Stimulated activated naive CD8-positive, alpha-beta T cell treated with anti-CD3 and anti-CD28 coated beads, Interleukin-15, amount 100 ng/mL, for 72 hours (primary cell): Measurements from ENCODE around the gene SH2D7.

Experiments used
- ATAC-seq: fragments of 150-1000 bp; cut with Tn5 transposase; 2 replicates; pipeline ENCODE4 v1.10.0; 2021; ENCODE audit warnings: mild to moderate bottlenecking, moderate library complexity
- DNase-seq, 2 donors: peaks; one replicate each; pipeline ENCODE4 v3.0.0; 2021 to 2022
- H3K27ac Mint-ChIP-seq, 2 donors: one replicate each; pipeline ENCODE4 v1.8.0; 2022; ENCODE audit warnings: mild to moderate bottlenecking in 2 of 2, mixed read lengths in 2 of 2, moderate library complexity in 2 of 2
- H3K27me3 Mint-ChIP-seq: one replicate; pipeline ENCODE4 v1.8.0; 2022; ENCODE audit warnings: mixed read lengths
- H3K4me1 Mint-ChIP-seq: one replicate; pipeline ENCODE4 v1.8.0; 2022; ENCODE audit warnings: mild to moderate bottlenecking, mixed read lengths
- H3K4me3 Mint-ChIP-seq, 2 donors: one replicate each; pipeline ENCODE4 v1.8.0; 2022; ENCODE audit warnings: mild to moderate bottlenecking in 2 of 2, mixed read lengths in 2 of 2, moderate library complexity in 1 of 2
- H3K9me3 Mint-ChIP-seq, 2 donors: one replicate each; pipeline ENCODE4 v1.8.0; 2022; ENCODE audit warnings: mixed read lengths in 2 of 2

Gene SH2D7

DNA sequence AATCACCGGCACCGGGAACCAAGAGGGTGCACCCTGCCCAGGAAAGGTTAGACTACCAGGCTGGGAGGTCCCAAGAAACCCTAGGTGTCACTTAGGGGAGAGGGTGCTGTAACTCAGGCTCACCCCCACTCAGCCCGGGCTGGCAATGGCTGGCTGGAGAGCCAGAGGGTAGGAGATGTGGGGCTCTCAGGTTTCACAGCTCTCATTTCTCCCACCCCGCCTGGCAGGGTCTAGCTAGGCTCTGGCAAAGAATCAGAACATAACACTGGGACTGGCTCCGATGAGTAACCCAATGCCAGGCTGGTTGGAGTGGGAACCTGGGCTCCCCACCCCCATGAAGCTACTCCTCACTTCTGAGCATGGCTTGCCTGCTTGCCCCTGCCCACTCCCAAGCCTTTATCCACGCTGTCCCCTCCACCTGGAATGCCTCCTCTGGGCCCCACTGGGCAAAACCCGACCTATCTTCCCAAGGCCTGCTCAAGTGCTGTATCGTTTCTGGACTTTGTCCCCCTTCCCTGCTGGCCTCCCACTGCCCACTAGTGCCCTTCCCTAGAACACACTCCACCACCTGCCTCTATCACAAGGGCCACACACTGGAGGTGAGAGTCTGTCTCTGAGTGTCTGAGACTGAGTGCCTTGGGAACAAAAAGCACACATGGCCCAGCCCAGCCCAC lies 36.9 kb downstream of the SH2D7 start:
- Mint-ChIP-seq H3K4me3 (no peak overlapping the region), H3K9me3 (no peaks in the 10 kb centered on the region), H3K27ac (no peak overlapping the region), H3K4me1 (peaks cover 62% of the 10 kb centered on the region), H3K27me3 (peaks cover 14% of the 10 kb centered on the region)
- DNase-seq (no peak), ATAC-seq (no peak)

DNA sequence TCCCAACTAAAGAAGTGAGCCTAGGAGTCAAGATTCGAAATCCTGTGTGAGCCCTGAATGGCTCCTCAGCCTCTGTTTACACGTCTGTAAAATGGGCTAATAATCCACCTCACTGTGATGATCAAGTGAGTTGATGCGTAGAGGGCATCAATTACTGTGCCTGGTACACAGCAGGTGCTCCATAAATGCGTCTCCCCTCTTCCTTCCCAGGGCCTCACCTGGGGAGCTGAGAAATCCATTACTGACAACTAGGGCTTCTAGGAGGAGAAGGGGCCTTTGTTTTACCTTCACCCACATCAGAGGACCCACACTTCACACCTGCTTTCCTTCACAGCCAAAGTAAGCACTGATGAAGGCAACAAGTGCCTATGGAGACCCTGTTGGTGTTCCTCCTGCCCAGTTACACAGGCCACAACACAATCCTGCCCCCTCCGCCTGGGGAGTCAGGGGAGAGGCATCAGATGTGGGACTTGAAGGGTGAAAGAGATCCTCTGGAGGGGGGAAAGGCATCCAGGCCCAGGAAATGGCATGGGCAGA lies 37.5 kb downstream of the SH2D7 start:
- H3K4me1 Mint-ChIP-seq = peaks cover 62% of the 10 kb centered on the region
- H3K4me3 Mint-ChIP-seq = peak overlapping the region; percentile 66 to 87
- DNase-seq = no peak
- peaks cover 14% of the 10 kb centered on the region for H3K27me3 Mint-ChIP-seq
- no peak for ATAC-seq
- H3K9me3 Mint-ChIP-seq = no peaks in the 10 kb centered on the region
- no peak overlapping the region for H3K27ac Mint-ChIP-seq

DNA sequence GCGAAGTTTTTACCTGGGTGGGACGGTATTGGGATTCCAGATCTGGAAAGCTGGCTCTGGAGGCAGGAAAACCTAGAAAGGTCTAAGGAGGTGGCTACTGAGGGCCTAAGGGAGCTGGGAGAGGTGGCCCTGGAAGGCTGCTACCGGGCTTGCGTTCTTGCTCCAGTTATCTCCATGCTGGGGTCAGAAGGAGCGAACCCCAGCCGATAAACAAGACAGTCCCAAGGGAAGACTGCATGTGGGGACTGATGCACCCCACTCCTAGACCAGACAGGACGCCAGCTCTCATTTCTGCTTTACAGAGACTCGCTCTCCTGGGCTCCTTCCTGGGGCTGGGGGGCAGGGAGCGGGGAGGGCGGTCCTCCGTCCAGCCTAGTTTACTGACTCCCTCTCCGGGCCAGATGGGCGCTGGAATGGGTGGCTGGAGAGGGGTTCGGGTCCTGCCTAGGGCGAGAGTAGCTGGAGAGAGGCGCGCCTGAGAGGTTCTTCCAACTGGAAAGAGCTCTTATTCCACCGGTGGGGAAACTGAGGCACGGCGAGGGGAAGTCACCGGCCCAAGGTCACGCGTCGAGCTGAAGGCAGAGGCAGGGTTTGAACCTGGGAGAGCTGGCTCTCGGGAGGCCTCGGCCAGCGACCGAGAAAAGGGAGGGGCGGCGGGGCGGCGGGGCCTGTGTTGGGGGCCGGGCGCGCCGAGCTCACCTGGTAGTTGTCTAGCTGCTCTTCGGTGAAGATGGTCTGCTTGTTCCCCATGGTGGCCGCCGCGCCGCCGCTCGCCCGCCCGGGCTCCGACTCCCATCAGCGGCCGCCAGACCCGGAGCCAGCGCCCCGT lies 38.3 kb downstream of the SH2D7 start:
- peak overlapping the region; percentile 66 to 87 for H3K4me3 Mint-ChIP-seq
- ATAC-seq (peak; percentile 67), DNase-seq (no peak)
- H3K27me3 Mint-ChIP-seq = peaks cover 14% of the 10 kb centered on the region
- no peaks in the 10 kb centered on the region for H3K9me3 Mint-ChIP-seq
- peak overlapping the region; percentile 26 to 84 for H3K27ac Mint-ChIP-seq
- H3K4me1 Mint-ChIP-seq = peaks cover 62% of the 10 kb centered on the region

DNA sequence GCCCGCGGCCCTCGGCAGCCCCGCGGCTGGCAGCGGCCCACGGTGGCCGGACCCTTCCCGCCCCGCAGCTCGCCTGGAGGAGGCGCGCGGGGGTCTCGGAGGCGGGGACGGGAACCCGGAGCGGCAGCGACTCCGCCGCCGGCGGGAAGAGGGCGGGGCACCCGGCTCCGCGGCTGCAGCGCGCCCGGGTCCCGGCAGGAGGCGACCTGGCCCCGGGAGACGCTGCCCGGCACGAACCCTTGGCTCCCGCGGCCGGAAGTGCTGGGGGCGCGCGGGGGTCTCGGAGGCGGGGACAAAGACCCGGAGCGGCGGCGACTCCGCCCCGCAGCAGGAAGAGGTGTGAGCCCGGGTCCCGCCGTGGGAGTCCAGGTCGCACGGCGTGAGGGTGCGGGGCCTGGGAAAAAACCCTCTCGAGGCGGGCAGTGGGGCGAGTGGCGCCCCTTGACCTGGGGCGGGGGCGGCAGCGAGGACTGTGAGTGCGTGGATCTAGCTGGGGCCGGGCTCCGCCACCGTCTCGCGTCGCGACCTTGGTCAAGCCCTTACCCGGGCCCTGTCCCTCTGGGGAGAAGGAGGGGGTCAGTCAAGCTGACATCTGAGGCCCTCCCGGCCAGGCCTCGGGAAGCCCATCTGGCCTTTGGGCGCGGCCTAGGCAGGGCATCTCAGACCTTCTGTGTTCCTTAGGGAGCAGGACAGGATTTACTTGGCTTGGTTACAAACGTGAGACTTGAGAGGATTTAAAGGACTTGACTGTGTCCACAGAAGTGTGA lies 39.1 kb downstream of the SH2D7 start, which contains the start of gene CIB2:
TSS of gene CIB2 (minus strand) at position 151 of the 767 bp plus-strand sequence. CDS start 230 bp downstream, outside the sequence.
- ATAC-seq (peak; percentile 89), DNase-seq (peak; percentile 84 to 94)
- Mint-ChIP-seq H3K9me3 (no peaks in the 10 kb centered on the region), H3K4me3 (peak within 1 kb of the TSS; percentile 88 to 89), H3K27ac (peak within 1 kb of the TSS; percentile 94 to 98), H3K27me3 (peaks cover 14% of the 10 kb centered on the region), H3K4me1 (peaks cover 62% of the 10 kb centered on the region)

DNA sequence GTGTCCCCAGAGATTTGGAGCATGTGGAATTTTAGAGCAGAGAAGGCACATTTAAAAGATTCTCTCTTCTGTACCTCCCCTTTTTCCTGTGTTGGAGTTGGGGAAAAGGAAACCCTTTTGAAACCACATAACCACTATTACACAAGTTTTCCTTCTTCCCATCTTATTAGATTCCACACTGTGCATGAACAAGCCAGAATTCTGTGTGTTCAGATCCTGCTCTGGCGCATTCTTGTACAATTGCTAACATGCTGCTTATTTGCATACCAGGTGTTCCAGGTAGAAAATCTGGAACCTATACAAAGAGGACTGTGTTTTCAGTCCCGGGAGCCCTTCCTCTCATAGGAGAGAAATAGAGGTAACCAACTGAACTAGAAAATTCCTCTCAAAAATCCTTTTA lies 41.4 kb downstream of the SH2D7 start:
- no peak for ATAC-seq

DNA sequence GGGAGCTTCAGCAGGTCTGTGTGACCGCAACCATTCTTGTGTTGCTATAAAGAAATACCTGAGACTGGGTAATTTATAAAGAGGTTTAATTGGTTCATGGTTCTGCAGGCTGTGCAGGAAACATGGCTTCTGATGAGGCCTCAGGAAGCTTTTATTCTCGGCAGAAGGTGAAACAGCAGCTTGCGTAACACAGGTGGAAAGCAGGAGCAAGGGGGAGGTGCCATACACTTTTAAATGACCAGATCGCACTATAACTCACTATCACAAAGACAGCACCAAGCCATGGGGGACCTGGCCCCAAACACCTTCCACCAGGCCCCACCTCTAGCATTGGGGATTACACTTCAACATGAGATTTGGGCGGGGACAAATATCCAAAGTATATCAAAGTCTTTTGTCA lies 47.2 kb downstream of the SH2D7 start:
- Mint-ChIP-seq H3K4me1 (no peaks in the 10 kb centered on the region), H3K9me3 (no peaks in the 10 kb centered on the region), H3K27me3 (no peaks in the 10 kb centered on the region), H3K27ac (no peak overlapping the region), H3K4me3 (no peak overlapping the region)
- DNase-seq = no peak
- no peak for ATAC-seq

More for the DNA sequence above, 41.4 kb downstream of the SH2D7 start:
- Mint-ChIP-seq H3K27me3 (peaks cover 14% of the 10 kb centered on the region), H3K4me3 (no peak overlapping the region), H3K9me3 (no peaks in the 10 kb centered on the region), H3K27ac (no peak overlapping the region), H3K4me1 (peaks cover 46% of the 10 kb centered on the region)
- no peak for DNase-seq

DNA sequence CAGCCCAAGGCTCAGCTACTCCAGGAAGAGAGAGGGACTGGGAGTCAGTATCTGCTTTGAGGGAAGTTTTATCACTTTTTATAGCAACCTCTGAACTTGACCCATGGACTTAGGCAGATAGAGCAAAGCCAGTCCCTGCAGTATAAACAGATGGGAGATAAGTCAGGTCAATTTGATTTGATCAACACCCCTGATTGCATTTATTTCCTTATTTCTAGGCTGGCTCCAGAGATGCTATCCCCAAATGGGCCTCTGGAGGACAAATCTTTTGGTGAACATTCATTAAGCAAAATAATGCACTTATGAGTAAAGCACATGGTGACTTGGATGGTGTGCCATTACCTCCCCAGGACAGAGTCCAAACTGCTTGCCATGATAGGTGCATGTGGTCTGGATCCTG lies 47.9 kb downstream of the SH2D7 start:
- H3K9me3 Mint-ChIP-seq = no peaks in the 10 kb centered on the region
- H3K4me3 Mint-ChIP-seq = no peak overlapping the region
- H3K27ac Mint-ChIP-seq = no peak overlapping the region
- no peak for DNase-seq
- no peak for ATAC-seq
- H3K27me3 Mint-ChIP-seq = no peaks in the 10 kb centered on the region
- H3K4me1 Mint-ChIP-seq = no peaks in the 10 kb centered on the region

DNA sequence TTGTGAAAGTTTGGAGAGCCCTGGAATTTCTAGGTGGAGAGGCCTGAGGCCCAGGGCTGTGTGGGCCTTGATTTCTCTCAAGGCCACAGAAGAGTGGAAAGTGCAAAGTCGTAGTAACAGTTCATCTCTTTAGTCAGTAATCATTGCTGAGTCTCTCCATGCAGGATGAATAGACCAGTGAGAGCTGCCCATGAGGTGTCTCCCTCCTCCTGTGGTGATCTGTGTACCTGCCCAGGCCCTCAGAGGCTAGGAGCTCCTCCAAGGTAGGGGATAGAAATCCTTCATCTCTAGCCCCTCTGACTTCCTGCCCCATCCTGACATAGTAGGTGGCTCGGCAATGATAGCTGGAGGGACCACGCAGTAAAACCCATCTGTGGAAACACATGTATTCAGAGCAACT lies 50.0 kb downstream of the SH2D7 start:
- peaks cover 4% of the 10 kb centered on the region for H3K4me1 Mint-ChIP-seq
- H3K27me3 Mint-ChIP-seq = no peaks in the 10 kb centered on the region
- H3K4me3 Mint-ChIP-seq = no peak overlapping the region
- H3K9me3 Mint-ChIP-seq = no peaks in the 10 kb centered on the region
- ATAC-seq (no peak), DNase-seq (no peak)
- H3K27ac Mint-ChIP-seq = no peak overlapping the region

DNA sequence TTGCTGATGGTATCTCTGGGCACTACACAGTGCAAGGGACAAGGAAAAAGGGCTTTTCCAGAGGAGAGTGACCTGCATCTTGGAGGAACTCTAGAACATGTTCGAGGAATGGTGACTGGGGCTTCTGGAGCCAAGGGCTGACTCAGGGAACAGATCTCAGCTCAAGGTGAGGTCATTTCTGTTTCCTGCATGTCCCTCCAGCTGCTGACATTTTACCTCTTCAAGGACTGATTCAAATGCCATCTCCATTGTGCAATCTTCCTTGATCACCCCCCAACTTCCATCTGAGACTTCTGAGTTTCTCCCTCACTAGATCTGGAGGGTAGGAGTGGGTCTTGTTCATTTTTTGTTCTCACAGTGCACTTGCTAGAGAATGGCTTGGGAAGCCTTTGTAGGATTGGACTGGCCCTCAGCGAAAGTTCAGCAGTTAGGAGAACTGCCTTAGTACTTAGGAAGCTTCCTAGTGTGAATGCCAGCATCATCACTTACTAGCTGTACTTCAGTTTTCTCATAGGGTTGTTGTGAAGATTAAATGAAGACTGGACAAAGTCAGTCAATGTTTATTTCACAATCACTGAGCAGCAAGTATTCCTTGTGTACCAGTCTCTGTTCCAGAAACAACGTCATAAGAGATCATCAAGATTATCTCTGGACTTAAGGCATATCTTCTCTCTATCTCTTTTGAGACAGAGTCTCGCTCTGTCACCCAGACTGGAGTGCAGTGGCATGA lies 54.2 kb downstream of the SH2D7 start:
- no peak for DNase-seq
- Mint-ChIP-seq H3K27ac (no peak overlapping the region), H3K9me3 (no peaks in the 10 kb centered on the region), H3K4me3 (no peak overlapping the region), H3K4me1 (peaks cover 34% of the 10 kb centered on the region), H3K27me3 (no peaks in the 10 kb centered on the region)
- no peak for ATAC-seq

DNA sequence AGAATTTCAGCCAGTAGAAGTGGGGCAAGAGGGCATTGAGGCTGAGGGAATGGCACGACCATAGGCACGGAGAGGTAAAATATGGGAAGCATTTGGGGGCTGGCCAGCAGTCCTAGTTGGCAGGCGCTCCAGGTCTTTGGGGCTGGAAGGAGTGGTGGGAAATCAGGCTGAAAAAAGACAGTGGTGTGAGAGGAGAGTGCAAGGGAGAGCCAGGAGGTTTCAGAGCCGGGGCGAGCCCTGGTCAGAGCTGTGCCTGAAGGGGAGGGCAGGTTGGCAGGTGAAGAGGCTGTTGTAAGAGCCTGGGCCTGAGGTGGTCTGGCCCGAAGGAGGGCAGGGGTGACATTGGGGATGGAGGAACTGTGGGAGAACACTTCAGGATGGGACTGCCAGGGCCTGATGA lies 55.2 kb downstream of the SH2D7 start:
- DNase-seq (no peak), ATAC-seq (no peak)
- H3K4me3 Mint-ChIP-seq = peak overlapping the region; percentile 90 to 98
- H3K4me1 Mint-ChIP-seq = peaks cover 37% of the 10 kb centered on the region
- no peaks in the 10 kb centered on the region for H3K27me3 Mint-ChIP-seq
- H3K27ac Mint-ChIP-seq = no peak overlapping the region
- H3K9me3 Mint-ChIP-seq = no peaks in the 10 kb centered on the region

DNA sequence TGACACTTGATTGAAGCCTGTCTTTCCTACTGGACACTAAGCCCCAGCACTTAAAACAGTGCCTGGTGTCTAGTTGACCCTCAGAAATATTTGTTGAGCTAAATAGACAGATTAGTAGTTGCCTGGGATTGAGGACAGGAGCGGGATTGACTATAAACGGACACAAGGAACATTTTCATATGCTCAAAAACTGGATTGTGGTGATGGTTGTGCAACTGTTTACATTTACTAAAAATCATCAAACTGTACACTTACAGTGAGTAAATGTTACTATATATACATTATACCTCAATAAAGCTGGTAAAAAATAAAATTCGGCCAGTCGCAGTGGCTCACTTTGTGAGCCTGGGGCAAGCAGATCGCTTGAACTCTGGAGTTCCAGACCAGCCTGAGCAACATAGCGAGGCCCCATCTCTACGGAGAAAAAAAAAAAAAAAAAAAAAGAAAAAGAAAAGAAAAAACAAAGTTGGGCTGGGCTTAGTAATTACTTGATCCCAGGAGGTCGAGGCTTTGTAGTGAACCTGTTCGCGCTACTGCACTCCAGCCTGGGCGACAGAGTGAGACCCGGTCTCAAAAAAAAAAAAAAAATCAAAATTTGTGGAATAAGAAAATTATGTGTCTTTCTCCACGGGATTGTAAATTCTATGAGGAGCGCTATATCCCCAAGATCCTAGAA lies 56.2 kb downstream of the SH2D7 start:
- no peaks in the 10 kb centered on the region for H3K9me3 Mint-ChIP-seq
- no peaks in the 10 kb centered on the region for H3K27me3 Mint-ChIP-seq
- H3K4me3 Mint-ChIP-seq = peak overlapping the region; percentile 90 to 98
- peak overlapping the region; percentile 88 to 96 for H3K27ac Mint-ChIP-seq
- ATAC-seq (peak; percentile 3), DNase-seq (no peak)
- peaks cover 45% of the 10 kb centered on the region for H3K4me1 Mint-ChIP-seq

DNA sequence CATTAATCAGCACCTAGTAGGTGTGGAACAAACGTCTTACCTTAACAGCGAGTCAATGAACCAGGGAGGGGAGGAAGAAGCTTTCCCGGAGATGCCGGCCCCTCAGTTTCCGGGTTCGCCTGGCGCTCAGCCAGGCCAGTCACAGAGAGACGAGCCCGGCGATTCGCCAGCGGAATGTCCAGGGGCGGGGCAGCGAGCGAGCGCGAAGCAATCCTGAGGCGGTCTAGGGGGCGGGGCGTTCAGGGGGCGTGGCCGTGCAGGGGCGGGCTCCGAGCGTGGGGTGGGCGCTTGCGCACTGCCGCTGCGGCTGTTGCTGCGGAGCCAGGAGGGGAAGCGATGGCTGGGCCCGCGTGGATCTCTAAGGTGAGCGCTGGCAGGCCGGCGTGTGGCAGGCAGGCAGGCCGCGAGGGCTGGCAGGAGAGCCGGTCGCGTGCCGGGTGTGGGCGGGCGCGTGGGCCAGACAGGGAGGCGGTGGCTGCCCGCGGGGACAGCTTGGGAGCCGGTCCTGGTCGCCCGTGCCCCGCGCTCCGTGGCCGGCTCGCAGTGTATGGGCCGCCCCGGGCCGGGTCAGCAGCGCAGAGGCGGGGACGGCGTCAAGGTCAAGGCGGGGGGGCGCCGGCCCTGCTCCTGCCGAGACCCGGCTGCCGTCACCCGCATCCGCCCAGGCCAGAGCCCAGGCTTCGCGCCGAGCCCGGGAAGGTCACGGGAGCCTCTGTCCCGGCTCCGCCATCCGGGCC lies 56.9 kb downstream of the SH2D7 start, which contains the start of gene IDH3A:
TSS of gene IDH3A (plus strand) at position 295 of the 737 bp plus-strand sequence. CDS start at position 337, 42 bp downstream.
- Mint-ChIP-seq H3K9me3 (no peaks in the 10 kb centered on the region), H3K27me3 (no peaks in the 10 kb centered on the region), H3K27ac (peak within 1 kb of the TSS; percentile 93 to 96), H3K4me1 (peaks cover 45% of the 10 kb centered on the region), H3K4me3 (peak within 1 kb of the TSS; percentile 90 to 98)
- ATAC-seq (peak; percentile 95), DNase-seq (peak; percentile 98 to 99)

DNA sequence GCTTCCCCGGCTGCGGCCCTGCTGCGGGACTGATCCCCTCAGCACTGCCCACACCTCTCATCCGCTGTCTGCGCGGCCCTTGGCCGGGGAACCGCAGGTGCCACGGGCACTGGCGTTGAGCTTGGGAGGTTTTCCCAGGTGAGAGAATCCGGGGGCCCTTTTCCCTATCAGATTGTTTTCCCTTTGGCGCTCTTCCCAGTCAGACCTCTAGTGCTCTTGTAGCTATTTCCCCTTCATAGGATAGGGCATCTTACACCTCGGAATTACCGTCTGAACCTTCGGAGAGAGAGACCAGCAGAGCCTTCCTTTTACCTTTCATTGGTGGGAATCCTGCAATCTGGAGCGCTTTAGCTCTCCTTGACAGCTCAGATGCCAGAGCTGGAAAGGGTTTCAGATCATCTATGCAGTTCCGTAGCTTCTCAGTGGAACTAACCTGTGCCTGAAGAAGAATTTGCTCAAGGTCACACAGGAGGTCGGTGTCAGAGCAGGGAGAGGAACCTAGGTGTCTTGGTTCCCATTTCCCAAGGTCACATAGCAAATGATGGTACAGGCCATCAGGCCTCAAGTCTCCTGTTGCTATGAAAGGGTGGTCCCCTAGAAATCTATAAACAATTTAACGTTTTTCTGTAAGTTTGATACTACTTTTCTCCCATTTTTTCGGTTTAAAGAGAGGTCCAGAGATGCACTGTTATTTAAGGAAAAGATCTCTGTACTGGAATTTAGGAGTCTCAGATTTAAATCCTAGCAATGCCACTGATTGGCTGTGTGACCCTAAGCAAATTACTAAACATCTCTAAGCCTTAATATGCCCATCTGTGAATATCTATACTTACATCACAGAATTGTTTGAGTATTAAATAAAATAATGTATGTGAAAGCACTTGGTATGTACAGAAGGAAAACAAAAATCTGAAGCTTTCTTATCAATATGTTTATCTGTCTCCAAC lies 57.7 kb downstream of the SH2D7 start:
- peak overlapping the region; percentile 90 to 98 for H3K4me3 Mint-ChIP-seq
- DNase-seq (no peak), ATAC-seq (no peak)
- no peaks in the 10 kb centered on the region for H3K9me3 Mint-ChIP-seq
- H3K27ac Mint-ChIP-seq = peak overlapping the region; percentile 93 to 96
- no peaks in the 10 kb centered on the region for H3K27me3 Mint-ChIP-seq
- H3K4me1 Mint-ChIP-seq = peaks cover 45% of the 10 kb centered on the region
